Activated T-cell treated with anti-CD3 and anti-CD28 coated beads, Interleukin-2, amount 50 U/mL, for 72 hours (primary cell): ENCODE data around the gene MEX3C. TPM values are rescaled to one million over a fixed set of nuclear protein-coding genes. Genes with fewer than 3 reads are reported as not detected.

Experiments used
- ATAC-seq, 2 donors: fragments of 150-1000 bp; cut with Tn5 transposase; replicated peaks in 1 of 2; 2 replicates each; pipeline ENCODE4 v1.10.0; 2021; ENCODE audit warnings: moderate library complexity in 2 of 2, mild to moderate bottlenecking in 1 of 2
- DNase-seq, 2 donors: peaks; one replicate each; pipeline ENCODE4 v3.0.0; 2021 to 2022; ENCODE audit warnings: mixed read lengths in 1 of 2
- H3K27ac Mint-ChIP-seq: one replicate; pipeline ENCODE4 v1.8.0; 2022; ENCODE audit warnings: mild to moderate bottlenecking, moderate library complexity, mixed read lengths
- H3K27me3 Mint-ChIP-seq: one replicate; pipeline ENCODE4 v1.8.0; 2022; ENCODE audit warnings: low read depth, mixed read lengths
- H3K36me3 Mint-ChIP-seq, 2 donors: one replicate each; pipeline ENCODE4 v1.8.0; 2022; ENCODE audit warnings: mixed read lengths in 2 of 2, mild to moderate bottlenecking in 1 of 2; ENCODE audit not compliant: insufficient read depth in 2 of 2
- H3K4me1 Mint-ChIP-seq: one replicate; pipeline ENCODE4 v1.8.0; 2022; ENCODE audit warnings: low read depth, mixed read lengths
- H3K4me3 Mint-ChIP-seq, 2 donors: one replicate each; pipeline ENCODE4 v1.8.0; 2022; ENCODE audit warnings: mild to moderate bottlenecking in 2 of 2, mixed read lengths in 2 of 2, moderate library complexity in 2 of 2
- H3K9me3 Mint-ChIP-seq, 2 donors: one replicate each; pipeline ENCODE4 v1.8.0; 2022; ENCODE audit warnings: mixed read lengths in 2 of 2
- total RNA-seq, 2 donors: library from RNA; stranded (reverse); gene quantifications; one replicate each; pipeline ENCODE4 v1.2.3, GENCODE V29; 2022

Gene MEX3C
- total RNA-seq, 2 donors from 2014 or later: 85.0 to 94.5 TPM

GRCh38 chr18:51185075-51185474 lies 12.4 kb downstream of the MEX3C start:
- H3K4me1 Mint-ChIP-seq: peaks cover 80% of the 10 kb centered on the region
- peaks cover 11 to 16% of the 10 kb centered on the region in 2 donors for H3K36me3 Mint-ChIP-seq
- H3K9me3 Mint-ChIP-seq: no peaks in the 10 kb centered on the region
- no peaks in the 10 kb centered on the region for H3K27me3 Mint-ChIP-seq
- DNase-seq (no peak), ATAC-seq (no peak)
- no peak overlapping the region for H3K4me3 Mint-ChIP-seq
- no peak overlapping the region for H3K27ac Mint-ChIP-seq

DNA sequence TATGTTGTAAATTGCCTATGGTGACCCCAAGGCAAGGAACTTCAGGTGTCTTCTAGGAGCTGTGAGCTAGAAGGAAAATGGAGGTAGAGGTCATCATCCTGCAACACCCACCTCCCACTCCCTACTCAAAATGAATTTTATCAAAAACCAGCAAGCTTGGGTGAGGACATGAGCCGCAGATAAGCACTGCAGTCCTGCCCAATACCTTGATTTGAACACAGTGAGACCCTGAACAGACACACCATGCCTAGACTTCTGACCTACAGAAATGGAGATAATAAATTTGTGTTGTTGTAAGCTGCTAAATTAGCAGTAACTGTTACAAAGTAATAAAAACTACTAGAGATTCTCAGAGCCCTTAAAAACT lies 13.4 kb downstream of the MEX3C start:
- Mint-ChIP-seq H3K27ac (peak overlapping the region; percentile 85), H3K4me3 (peak overlapping the region; percentile 15 to 31), H3K4me1 (peaks cover 76% of the 10 kb centered on the region), H3K27me3 (no peaks in the 10 kb centered on the region), H3K9me3 (no peaks in the 10 kb centered on the region), H3K36me3 (peaks cover 11 to 16% of the 10 kb centered on the region in 2 donors)
- DNase-seq: no peak
- no peak for ATAC-seq

DNA sequence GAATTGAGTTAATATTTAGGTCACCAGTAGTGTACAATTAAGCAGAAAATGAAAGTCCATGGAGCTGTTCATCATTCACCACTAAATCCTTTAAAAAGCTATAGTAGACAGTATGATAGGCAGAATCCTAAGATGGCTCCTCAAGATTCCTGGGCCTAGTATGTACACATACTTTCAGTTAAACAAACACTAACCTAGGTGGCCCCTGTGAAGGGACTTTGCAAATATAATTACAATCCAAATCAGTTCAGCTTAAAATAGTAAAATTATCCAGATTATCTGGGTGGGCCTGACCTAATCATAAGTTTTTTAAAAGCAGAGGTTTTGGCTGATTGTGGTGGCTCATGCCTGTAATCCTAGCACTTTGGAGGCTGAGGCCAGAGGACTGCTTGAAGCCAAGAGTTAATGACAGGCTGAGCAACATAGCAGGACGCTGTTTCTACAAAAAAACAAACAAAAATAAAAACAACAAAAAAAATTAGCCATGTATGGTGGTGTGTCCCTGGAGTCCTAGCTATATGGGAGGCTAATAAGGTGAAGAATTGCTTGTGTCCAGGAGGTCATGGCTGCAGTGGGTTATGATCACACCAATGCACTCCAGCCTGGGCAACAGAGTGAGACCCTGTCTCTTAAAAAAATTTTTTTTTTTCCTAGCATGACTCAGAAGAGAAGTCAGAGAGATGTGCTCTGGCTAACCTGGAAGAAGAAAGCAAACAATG lies 13.9 kb downstream of the MEX3C start:
- Mint-ChIP-seq H3K27ac (peak overlapping the region; percentile 60), H3K9me3 (no peaks in the 10 kb centered on the region), H3K4me3 (peak overlapping the region in 1 of 2 donors; percentile 31), H3K4me1 (peaks cover 76% of the 10 kb centered on the region), H3K36me3 (peaks cover 11 to 16% of the 10 kb centered on the region in 2 donors), H3K27me3 (no peaks in the 10 kb centered on the region)
- DNase-seq (no peak), ATAC-seq (peak in 1 of 2 donors; percentile 30)

- Mint-ChIP-seq H3K27me3 (no peaks in the 10 kb centered on the region), H3K9me3 (no peaks in the 10 kb centered on the region), H3K27ac (peak overlapping the region; percentile 60), H3K36me3 (peaks cover 11% of the 10 kb centered on the region in 2 donors), H3K4me1 (peaks cover 75% of the 10 kb centered on the region), H3K4me3 (peak overlapping the region in 1 of 2 donors; percentile 31)
- ATAC-seq (peak; percentile 51 to 62), DNase-seq (no peak)
These were observed 14.7 kb downstream of the MEX3C start for GRCh38 chr18:51182824-51183223.

- Mint-ChIP-seq H3K4me1 (peaks cover 64% of the 10 kb centered on the region), H3K27me3 (no peaks in the 10 kb centered on the region), H3K36me3 (peaks cover 3 to 7% of the 10 kb centered on the region in 2 donors), H3K27ac (peak overlapping the region; percentile 100), H3K9me3 (no peaks in the 10 kb centered on the region), H3K4me3 (peak overlapping the region; percentile 77 to 93)
- DNase-seq: no peak
- peak; percentile 74 to 79 for ATAC-seq
These were observed 25.7 kb downstream of the MEX3C start for GRCh38 chr18:51171625-51172259.

DNA sequence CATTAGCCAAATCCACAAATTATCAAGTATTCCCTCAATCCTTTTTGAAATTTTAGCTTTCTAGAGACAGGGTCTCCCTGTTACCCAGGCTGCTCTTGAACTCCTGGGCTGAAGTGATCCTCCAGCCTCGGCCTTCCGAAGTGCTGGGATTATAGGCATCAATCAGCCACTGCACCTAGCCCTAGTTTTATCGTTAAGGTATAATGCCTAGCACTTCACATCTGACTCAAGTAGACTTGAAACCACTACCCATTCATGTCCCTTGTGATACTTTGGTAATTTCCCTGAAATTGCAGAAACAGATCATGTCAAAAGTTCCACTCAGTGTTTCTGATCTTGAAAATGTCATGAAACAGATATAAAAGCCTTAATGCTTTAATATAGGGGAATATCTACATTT lies 26.3 kb downstream of the MEX3C start:
- Mint-ChIP-seq H3K4me1 (peaks cover 64% of the 10 kb centered on the region), H3K4me3 (peak overlapping the region; percentile 77 to 93), H3K27me3 (no peaks in the 10 kb centered on the region), H3K27ac (peak overlapping the region; percentile 100), H3K9me3 (no peaks in the 10 kb centered on the region), H3K36me3 (peaks cover under 1 to 5% of the 10 kb centered on the region in 2 donors)
- no peak for DNase-seq
- peak; percentile 83 to 85 for ATAC-seq

DNA sequence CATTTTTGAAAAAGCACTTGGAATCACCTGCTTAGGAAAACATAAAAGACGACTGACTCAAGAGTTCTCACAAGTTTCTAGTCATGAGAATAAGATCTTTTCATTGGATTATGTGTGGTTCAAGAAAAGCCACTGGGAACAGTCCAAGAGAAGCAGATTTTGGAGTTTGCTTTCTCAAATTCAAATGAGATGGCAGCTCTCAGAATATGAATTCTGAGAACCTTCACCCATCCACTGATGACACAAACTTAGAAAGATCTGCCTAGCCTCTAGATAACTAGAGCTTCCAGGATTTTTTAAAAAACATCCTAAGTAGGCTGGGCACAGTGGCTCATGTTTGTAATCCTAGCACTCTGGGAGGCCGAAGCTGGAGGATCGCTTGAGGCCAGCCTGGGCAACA lies 26.8 kb downstream of the MEX3C start:
- DNase-seq: no peak
- Mint-ChIP-seq H3K27me3 (no peaks in the 10 kb centered on the region), H3K4me1 (peaks cover 64% of the 10 kb centered on the region), H3K36me3 (peaks cover 0 to 3% of the 10 kb centered on the region in 2 donors), H3K9me3 (no peaks in the 10 kb centered on the region), H3K27ac (peak overlapping the region; percentile 100), H3K4me3 (peak overlapping the region; percentile 77 to 93)
- ATAC-seq: peak; percentile 32 to 46

- Mint-ChIP-seq H3K9me3 (no peaks in the 10 kb centered on the region), H3K4me1 (peaks cover 64% of the 10 kb centered on the region), H3K4me3 (peak overlapping the region; percentile 77 to 93), H3K27me3 (no peaks in the 10 kb centered on the region), H3K36me3 (no peaks in the 10 kb centered on the region), H3K27ac (peak overlapping the region; percentile 100)
- ATAC-seq (peak; percentile 17 to 39), DNase-seq (no peak)
These were observed 27.8 kb downstream of the MEX3C start for GRCh38 chr18:51169731-51170130.

DNA sequence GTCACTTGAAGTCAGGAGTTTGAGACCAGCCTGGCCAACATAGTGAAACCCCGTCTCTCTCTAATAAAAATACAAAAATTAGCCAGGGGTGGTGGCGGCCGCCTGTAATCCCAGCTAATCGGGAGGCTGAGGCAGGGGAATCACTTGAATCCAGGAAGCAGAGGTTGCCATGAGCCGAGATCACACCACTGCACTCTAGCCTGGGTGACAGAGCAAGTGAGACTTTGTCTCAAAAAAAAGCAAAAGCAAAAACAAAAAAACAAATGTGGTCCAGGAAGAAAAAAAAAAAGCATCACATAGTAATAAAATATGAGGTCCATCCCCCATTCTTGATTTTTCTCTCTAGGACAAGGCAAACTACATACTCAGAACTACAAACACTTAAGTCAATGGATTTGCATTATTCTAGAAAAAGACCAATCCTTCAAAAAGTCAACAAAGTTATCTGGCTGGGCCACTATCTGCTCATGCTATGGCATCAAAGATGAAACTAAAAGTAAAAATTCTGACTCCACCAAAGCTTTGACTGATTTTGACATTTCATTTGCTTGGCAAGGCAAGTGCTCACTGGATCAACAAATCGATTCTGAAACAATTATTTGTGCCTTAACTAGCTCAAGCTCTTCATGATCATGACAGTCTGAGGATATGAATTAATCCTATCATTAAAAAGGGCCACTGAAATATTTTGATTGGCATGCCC lies 28.4 kb downstream of the MEX3C start:
- DNase-seq (no peak), ATAC-seq (peak in 1 of 2 donors; percentile 29)

DNA sequence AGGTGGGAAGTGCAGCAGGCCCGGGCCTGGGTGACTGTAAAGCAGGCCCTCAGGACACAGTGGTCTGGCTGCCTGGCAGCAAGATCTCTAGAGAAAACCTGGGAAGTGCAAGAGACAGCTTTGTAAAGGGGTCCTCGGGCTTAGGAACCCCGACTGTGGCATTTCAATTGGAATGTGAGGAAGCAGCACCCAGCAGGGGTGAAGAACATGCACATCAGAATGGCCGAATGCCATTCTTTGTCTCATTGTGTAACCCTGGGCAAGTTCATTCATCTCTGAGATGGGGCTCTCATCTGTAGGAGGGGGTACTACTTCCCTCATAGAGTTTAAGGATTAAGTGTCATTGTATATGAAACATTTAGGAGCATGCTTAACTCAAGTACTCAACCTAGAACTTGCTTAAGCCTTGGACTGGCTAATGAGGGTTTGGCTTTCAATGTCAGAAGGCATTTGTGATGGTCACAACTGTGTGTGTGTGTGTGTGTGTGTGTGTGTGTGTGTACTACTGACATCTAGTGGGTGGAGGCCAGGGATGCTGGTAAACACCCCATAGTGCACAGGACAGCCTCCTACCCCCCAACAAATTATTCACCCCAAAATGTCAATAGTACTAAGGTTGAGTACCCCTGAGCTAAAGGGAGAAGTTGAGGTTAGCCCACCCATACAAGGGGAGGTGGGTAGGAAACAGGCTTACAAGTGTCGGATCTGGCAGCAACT lies 29.3 kb downstream of the MEX3C start:
- DNase-seq: no peak
- Mint-ChIP-seq H3K4me3 (peak overlapping the region; percentile 77 to 93), H3K27me3 (no peaks in the 10 kb centered on the region), H3K27ac (peak overlapping the region; percentile 90), H3K9me3 (no peaks in the 10 kb centered on the region), H3K4me1 (peaks cover 55% of the 10 kb centered on the region), H3K36me3 (no peaks in the 10 kb centered on the region)
- no peak for ATAC-seq

More for the DNA sequence above, 28.4 kb downstream of the MEX3C start:
- Mint-ChIP-seq H3K36me3 (no peaks in the 10 kb centered on the region), H3K27ac (peak overlapping the region; percentile 100), H3K9me3 (no peaks in the 10 kb centered on the region), H3K4me1 (peaks cover 58% of the 10 kb centered on the region), H3K4me3 (peak overlapping the region; percentile 77 to 93), H3K27me3 (no peaks in the 10 kb centered on the region)

DNA sequence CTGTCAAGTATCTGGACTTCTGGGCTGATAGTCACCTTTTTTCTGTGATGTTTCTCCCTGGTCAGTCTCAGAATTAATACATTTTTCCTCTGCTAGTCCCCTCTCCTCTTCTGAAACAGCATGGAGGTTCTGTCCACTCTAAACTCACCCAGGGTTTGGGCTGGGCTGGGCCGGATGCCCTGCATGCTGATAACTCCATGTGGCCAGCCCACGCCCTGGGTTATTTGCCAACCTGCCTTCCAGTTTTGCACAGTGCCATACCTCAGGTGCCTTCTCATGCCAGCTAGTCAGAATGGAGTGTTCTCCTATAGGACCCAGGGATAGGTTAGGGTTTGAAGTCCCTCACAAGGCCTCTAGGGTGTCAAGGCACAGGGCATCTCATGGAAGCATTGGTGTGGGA lies 32.2 kb downstream of the MEX3C start:
- ATAC-seq: no peak
- Mint-ChIP-seq H3K27ac (no peak overlapping the region), H3K4me3 (no peak overlapping the region), H3K36me3 (no peaks in the 10 kb centered on the region), H3K4me1 (peaks cover 30% of the 10 kb centered on the region), H3K9me3 (no peaks in the 10 kb centered on the region), H3K27me3 (no peaks in the 10 kb centered on the region)
- no peak for DNase-seq

GRCh38 chr18:51164761-51165281 lies 32.7 kb downstream of the MEX3C start:
- no peaks in the 10 kb centered on the region for H3K36me3 Mint-ChIP-seq
- peaks cover 25% of the 10 kb centered on the region for H3K4me1 Mint-ChIP-seq
- no peak for DNase-seq
- ATAC-seq: no peak
- H3K4me3 Mint-ChIP-seq: no peak overlapping the region
- no peaks in the 10 kb centered on the region for H3K27me3 Mint-ChIP-seq
- H3K27ac Mint-ChIP-seq: no peak overlapping the region
- no peaks in the 10 kb centered on the region for H3K9me3 Mint-ChIP-seq
